EH (cell line): ENCODE data around the gene ARPC3.
A peak's percentile ranks its signal among the peaks of the same experiment; 100 is the strongest.
"Not testable (repeated sequence)": the region's sequence is repeated elsewhere in the genome, so short reads cannot be mapped to it uniquely, and the experiment has no call there.

ENCODE experiments used
- DNase-seq: peaks from one replicate; pipeline ENCODE4 v3.0.0-alpha.2; 2015; ENCODE audit warnings: low read depth

ARPC3 gene

DNA sequence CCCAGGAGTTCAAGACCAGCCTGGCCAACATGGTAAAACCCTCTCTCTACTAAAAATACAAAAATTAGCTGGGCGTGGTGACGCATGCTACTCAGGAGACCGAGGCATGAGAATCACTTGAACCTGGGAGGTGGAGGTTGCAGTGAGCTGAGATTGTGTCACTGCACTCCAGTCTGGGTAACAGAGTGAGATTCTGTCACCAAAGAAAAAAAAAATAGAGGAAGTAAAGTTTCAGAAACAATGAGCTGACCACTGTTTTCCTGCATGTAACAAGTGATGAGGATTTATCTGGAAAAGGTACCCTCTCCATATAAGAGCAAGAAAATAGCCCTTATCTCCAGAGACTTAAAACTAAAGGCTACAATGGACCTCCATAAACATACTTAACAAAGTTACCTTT, 33.0 kb downstream of the ARPC3 start:
- DNase-seq, result not testable (repeated sequence)

- DNase-seq, result peak; percentile 66
Observed at GRCh38 chr12:110410086-110410485, 40.1 kb downstream of the ARPC3 start.

- not testable (repeated sequence) for DNase-seq
Observed at GRCh38 chr12:110405126-110405662, 44.9 kb downstream of the ARPC3 start.

- DNase-seq, result peak; percentile 66
Observed at GRCh38 chr12:110403976-110404682, 46.0 kb downstream of the ARPC3 start.

DNA sequence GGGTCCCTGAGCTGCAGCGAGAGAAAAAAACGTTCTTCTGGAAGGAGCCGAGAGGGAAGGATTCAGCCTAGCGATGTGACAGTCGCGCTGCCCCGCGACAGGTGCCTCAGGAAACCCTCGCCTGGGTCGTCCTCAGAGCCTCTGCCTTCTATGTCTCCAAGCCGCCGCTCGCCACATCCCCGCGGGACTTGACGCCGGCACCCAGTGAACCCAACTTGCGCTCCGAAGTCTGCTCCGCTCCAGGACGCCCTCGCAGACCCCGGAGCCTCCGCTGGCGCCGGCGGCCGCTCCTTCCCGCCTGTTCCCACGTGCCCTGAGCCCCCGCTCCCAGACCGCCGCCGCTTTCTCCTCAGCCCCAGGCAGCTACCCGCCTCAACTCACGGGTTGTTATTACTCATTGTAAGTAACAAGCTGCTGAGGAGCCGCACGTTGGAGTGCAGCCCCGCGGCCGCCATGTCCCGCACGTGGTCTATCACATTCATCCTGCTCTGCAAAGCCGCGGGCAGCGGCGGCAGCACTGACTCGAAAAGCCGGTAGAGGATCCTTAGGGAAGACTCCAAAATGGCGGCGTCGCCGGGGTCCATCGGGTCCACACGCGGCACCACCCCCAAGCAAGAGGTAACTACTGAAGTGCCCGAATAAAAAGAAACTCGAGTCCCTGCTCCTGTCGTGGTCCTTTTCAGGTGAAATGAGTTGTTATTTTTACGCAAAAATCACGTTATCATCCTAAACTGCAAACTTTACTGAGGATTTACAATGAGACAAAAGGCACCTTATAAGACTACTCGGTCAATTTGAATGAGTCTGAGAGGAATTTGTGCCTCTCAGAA, 46.8 kb downstream of the ARPC3 start, which contains the start of gene ANAPC7:
Gene ANAPC7, minus strand, starts transcription at position 563 of the 830 bp plus-strand sequence. Its CDS starts 81 bp downstream, at position 482.
- peak; percentile 92 for DNase-seq
